Neuronal stem cell (in vitro differentiated cells): Measurements from ENCODE around the gene BCAP31.
A peak's percentile ranks its signal among the peaks of the same experiment; 100 is the strongest.
"Not testable (repeated sequence)": the region's sequence is repeated elsewhere in the genome, so short reads cannot be mapped to it uniquely, and the experiment has no call there.

Experiments used
- DNase-seq: peaks from one replicate; pipeline ENCODE4 v3.0.0-alpha.2; 2013; ENCODE audit warnings: low spot score
- H2AFZ ChIP-seq: one replicate; pipeline ENCODE4 v1.6.1; 2013; ENCODE audit warnings: mild to moderate bottlenecking, low read length, inconsistent platforms
- H2AK5ac ChIP-seq: 2 replicates; pipeline ENCODE4 v1.6.1; 2013; ENCODE audit warnings: low read depth, mild to moderate bottlenecking, inconsistent platforms, low read length, moderate library complexity, mixed read lengths
- H2BK120ac ChIP-seq: 2 replicates; pipeline ENCODE4 v1.6.1; 2013; ENCODE audit warnings: low read depth, mild to moderate bottlenecking, inconsistent platforms, low read length, moderate library complexity, mixed read lengths
- H2BK12ac ChIP-seq: one replicate; pipeline ENCODE4 v1.6.1; 2013; ENCODE audit warnings: low read length, inconsistent platforms
- H2BK15ac ChIP-seq: 2 replicates; pipeline ENCODE4 v1.6.1; 2013; ENCODE audit warnings: mild to moderate bottlenecking, low read length, inconsistent platforms, mixed read lengths
- H2BK5ac ChIP-seq: one replicate; pipeline ENCODE4 v1.6.1; 2013; ENCODE audit warnings: inconsistent platforms, mild to moderate bottlenecking, low read length, moderate library complexity
- H3K14ac ChIP-seq: one replicate; pipeline ENCODE4 v1.6.1; 2013; ENCODE audit warnings: low read length, inconsistent platforms
- H3K18ac ChIP-seq: 2 replicates; pipeline ENCODE4 v1.6.1; 2013; ENCODE audit warnings: low read length, inconsistent platforms
- H3K23ac ChIP-seq: 2 replicates; pipeline ENCODE4 v1.6.1; 2013; ENCODE audit warnings: low read depth, mild to moderate bottlenecking, mixed read lengths, low read length, inconsistent platforms; ENCODE audit not compliant: poor library complexity
- H3K27ac ChIP-seq: replicated peaks from 3 replicates; pipeline ENCODE4 v1.5.1; 2013; ENCODE audit warnings: low read length, inconsistent platforms
- H3K27me3 ChIP-seq, 3 experiments: 2 replicates each; pipeline ENCODE4 v1.6.1; 2013; ENCODE audit warnings: low read length in 3 of 3, mild to moderate bottlenecking in 2 of 3, inconsistent platforms in 1 of 3, low read depth in 1 of 3, mixed read lengths in 1 of 3, moderate library complexity in 1 of 3; ENCODE audit not compliant: control insufficient read depth in 3 of 3, insufficient read depth in 3 of 3
- H3K36me3 ChIP-seq, 2 donors: replicated peaks in 1 of 2; 2 replicates each; pipeline ENCODE4 v1.6.1; 2013; ENCODE audit warnings: low read length in 2 of 2; ENCODE audit not compliant: control insufficient read depth in 2 of 2, insufficient read depth in 2 of 2
- H3K4ac ChIP-seq: 2 replicates; pipeline ENCODE4 v1.6.1; 2013; ENCODE audit warnings: inconsistent platforms, mild to moderate bottlenecking, low read length, moderate library complexity
- H3K4me1 ChIP-seq, 2 donors: 1 replicate in 1 of 2; 2 replicates in 1 of 2; pipeline ENCODE4 v1.6.1; 2013; ENCODE audit warnings: low read length in 2 of 2, low read depth in 1 of 2; ENCODE audit not compliant: control insufficient read depth in 2 of 2, insufficient read depth in 1 of 2
- H3K4me2 ChIP-seq: one replicate; pipeline ENCODE4 v1.6.1; 2013; ENCODE audit warnings: mild to moderate bottlenecking, low read length, inconsistent platforms; ENCODE audit not compliant: insufficient read depth, poor library complexity, severe bottlenecking
- H3K4me3 ChIP-seq, 2 donors: 2 replicates each; pipeline ENCODE4 v1.5.1; 2013; ENCODE audit warnings: low read length in 2 of 2, mild to moderate bottlenecking in 2 of 2, inconsistent platforms in 1 of 2, moderate library complexity in 1 of 2
- H3K79me1 ChIP-seq: one replicate; pipeline ENCODE4 v1.6.1; 2013; ENCODE audit warnings: low read depth, mild to moderate bottlenecking, inconsistent platforms, low read length, moderate library complexity
- H3K9ac ChIP-seq: one replicate; pipeline ENCODE4 v1.6.1; 2013; ENCODE audit warnings: mild to moderate bottlenecking, low read depth, low read length, inconsistent platforms; ENCODE audit not compliant: poor library complexity
- H3K9me3 ChIP-seq, 2 donors: replicated peaks in 1 of 2; 2 replicates each; pipeline versions ENCODE3 to v1.6.1; 2013; ENCODE audit warnings: low read length in 2 of 2, mild to moderate bottlenecking in 2 of 2, inconsistent platforms in 1 of 2, low read depth in 1 of 2, mixed read lengths in 1 of 2, moderate library complexity in 1 of 2; ENCODE audit not compliant: control insufficient read depth in 2 of 2, insufficient read depth in 1 of 2
- H4K8ac ChIP-seq: one replicate; pipeline ENCODE4 v1.6.1; 2013; ENCODE audit warnings: low read depth, mild to moderate bottlenecking, inconsistent platforms, low read length, moderate library complexity
- H4K91ac ChIP-seq: one replicate; pipeline ENCODE4 v1.6.1; 2013; ENCODE audit warnings: low read length, low read depth, mild to moderate bottlenecking, inconsistent platforms; ENCODE audit not compliant: poor library complexity
- WGBS, 2 donors: extraction: QIAGEN DNeasy Blood & Tissue Kit; methylation state at CpG; one replicate each; pipeline ENCODE4 v1.1.7; 2013; ENCODE audit warnings: missing lambda C conversion rate in 2 of 2, mixed read lengths in 1 of 2; ENCODE audit not compliant: insufficient read length in 2 of 2, insufficient replicate concordance in 1 of 2; ENCODE audit errors: extremely low coverage in 2 of 2; 5-methylcytosine and 5-hydroxymethylcytosine counted together

BCAP31 gene

DNA sequence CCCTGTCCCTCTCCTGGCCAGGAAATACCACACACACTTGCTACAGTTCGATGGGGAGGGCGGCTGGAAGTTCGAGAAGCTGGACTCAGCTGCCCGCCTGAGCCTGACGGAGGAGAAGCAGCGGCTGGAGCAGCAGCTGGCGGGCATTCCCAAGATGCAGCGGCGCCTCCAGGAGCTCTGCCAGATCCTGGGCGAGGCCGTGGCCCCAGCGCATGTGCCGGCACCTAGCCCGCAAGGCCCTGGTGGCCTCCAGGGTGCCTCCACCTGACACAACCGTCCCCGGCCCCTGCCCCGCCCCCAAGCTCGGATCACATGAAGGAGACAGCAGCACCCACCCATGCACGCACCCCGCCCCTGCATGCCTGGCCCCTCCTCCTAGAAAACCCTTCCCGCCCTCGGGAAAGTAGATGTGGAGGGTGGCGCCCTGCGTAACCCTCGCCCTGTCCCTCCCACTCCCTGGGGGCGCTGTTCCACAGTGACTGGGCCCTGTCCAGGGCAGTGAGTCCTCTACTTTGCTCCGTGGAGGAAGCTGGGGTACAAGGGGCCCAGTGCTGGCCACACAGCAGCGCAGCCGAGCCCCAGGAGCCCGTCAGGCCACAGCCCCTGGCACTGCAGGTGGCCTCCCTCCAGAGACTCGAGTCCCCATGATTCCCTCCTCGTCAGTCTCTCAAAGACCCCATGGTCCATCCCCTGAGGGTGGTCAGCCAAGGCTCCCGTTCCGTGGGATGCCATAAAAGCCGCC, 19.5 kb upstream of the BCAP31 start:
- H2AFZ ChIP-seq, H2BK5ac ChIP-seq, H2BK120ac ChIP-seq, H2BK12ac ChIP-seq, H3K4me3 ChIP-seq, H2AK5ac ChIP-seq, H4K8ac ChIP-seq, H3K79me1 ChIP-seq, H3K14ac ChIP-seq, DNase-seq, H3K27ac ChIP-seq, H3K36me3 ChIP-seq, H3K4ac ChIP-seq, H3K23ac ChIP-seq, H4K91ac ChIP-seq, H3K9me3 ChIP-seq, H3K27me3 ChIP-seq, H3K4me1 ChIP-seq: not testable (repeated sequence)
- H3K18ac ChIP-seq: peak overlapping the region; percentile 57
- peak overlapping the region; percentile 45 for H3K4me2 ChIP-seq
- H3K9ac ChIP-seq: peak overlapping the region; percentile 30
- H2BK15ac ChIP-seq: peak overlapping the region; percentile 49
- WGBS, 2 donors: no CpG with 5 or more reads among the region's 35 CpGs

DNA sequence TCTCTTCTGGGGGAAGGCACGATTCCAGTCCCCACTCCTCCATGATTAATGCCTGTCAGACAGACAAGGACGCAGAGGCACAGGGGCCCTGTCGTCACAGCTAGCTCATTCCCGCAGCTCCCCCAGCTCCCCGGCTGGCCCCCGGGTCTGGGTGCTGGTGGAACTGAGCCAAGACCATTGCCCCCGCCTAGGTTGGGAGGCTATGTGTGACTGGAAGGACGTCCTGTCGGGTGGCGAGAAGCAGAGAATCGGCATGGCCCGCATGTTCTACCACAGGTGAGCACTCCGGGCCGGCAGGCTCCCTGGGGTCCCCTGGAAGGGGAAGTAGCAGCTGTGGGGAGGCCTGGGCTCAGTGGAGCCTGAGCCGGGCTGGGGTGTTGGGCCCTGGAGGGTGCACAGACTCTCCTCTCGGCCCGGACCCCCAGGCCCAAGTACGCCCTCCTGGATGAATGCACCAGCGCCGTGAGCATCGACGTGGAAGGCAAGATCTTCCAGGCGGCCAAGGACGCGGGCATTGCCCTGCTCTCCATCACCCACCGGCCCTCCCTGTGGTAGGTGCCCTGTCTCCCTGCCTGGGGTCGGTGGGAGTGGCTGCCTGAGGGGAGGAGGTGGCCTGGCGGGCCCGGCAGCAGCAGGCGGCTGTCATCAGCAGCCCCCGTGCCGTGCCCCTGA, 18.7 kb upstream of the BCAP31 start:
- H3K79me1 ChIP-seq, H3K4me1 ChIP-seq, DNase-seq, H3K27ac ChIP-seq, H3K14ac ChIP-seq, H2AFZ ChIP-seq, H3K27me3 ChIP-seq, H2AK5ac ChIP-seq, H3K4me3 ChIP-seq, H2BK5ac ChIP-seq, H4K91ac ChIP-seq, H3K23ac ChIP-seq, H3K18ac ChIP-seq, H3K9me3 ChIP-seq, H2BK120ac ChIP-seq, H3K4ac ChIP-seq, H2BK12ac ChIP-seq, H3K9ac ChIP-seq, H4K8ac ChIP-seq, H3K36me3 ChIP-seq, H3K4me2 ChIP-seq: not testable (repeated sequence)
- WGBS, 2 donors: no CpG with 5 or more reads among the region's 32 CpGs
- H2BK15ac ChIP-seq: peak overlapping the region; percentile 49

GRCh38 chrX:153742111-153742510, 17.9 kb upstream of the BCAP31 start:
- not testable (repeated sequence) for H2AFZ ChIP-seq, H3K4ac ChIP-seq, H3K23ac ChIP-seq, H2AK5ac ChIP-seq, H4K8ac ChIP-seq, H2BK15ac ChIP-seq, H3K4me2 ChIP-seq, H3K14ac ChIP-seq, H3K27me3 ChIP-seq, H2BK5ac ChIP-seq, H3K4me1 ChIP-seq, H3K36me3 ChIP-seq, H3K18ac ChIP-seq, H2BK12ac ChIP-seq, H2BK120ac ChIP-seq, H3K9ac ChIP-seq, H4K91ac ChIP-seq, H3K4me3 ChIP-seq, H3K27ac ChIP-seq, DNase-seq, H3K9me3 ChIP-seq, H3K79me1 ChIP-seq
- no CpG with 5 or more reads among the region's 14 CpGs for WGBS, 2 donors

GRCh38 chrX:153741446-153741845, 17.3 kb upstream of the BCAP31 start:
- no peak overlapping the region for H2AK5ac ChIP-seq
- no peak overlapping the region for H2BK120ac ChIP-seq
- H3K4ac ChIP-seq: no peak overlapping the region
- no peak overlapping the region for H2BK5ac ChIP-seq
- H2BK15ac ChIP-seq: no peak overlapping the region
- no peak overlapping the region for H3K23ac ChIP-seq
- no peak overlapping the region for H3K27ac ChIP-seq
- H3K4me1 ChIP-seq: no peaks in the 10 kb centered on the region
- no CpG with 5 or more reads among the region's 14 CpGs for WGBS, 2 donors
- H3K9me3 ChIP-seq: no peaks in the 10 kb centered on the region
- no peak for DNase-seq
- H2BK12ac ChIP-seq: no peak overlapping the region
- no peak overlapping the region for H3K9ac ChIP-seq
- peaks cover 0 to 7% (median 0%) of the 10 kb centered on the region in 3 experiments for H3K27me3 ChIP-seq
- H4K91ac ChIP-seq: no peak overlapping the region
- H3K4me2 ChIP-seq: no peak overlapping the region
- no peak overlapping the region for H4K8ac ChIP-seq
- no peak overlapping the region for H3K14ac ChIP-seq
- no peaks in the 10 kb centered on the region for H3K36me3 ChIP-seq
- no peak overlapping the region for H2AFZ ChIP-seq
- H3K79me1 ChIP-seq: no peaks in the 10 kb centered on the region
- H3K4me3 ChIP-seq: no peak overlapping the region
- no peak overlapping the region for H3K18ac ChIP-seq
